Muscle layer of duodenum (tissue), 2 donors: Measurements from ENCODE around the gene TCF23.
"Not testable (repeated sequence)": the region's sequence is repeated elsewhere in the genome, so short reads cannot be mapped to it uniquely, and the experiment has no call there.

Experiments used
- H3K27ac ChIP-seq: one replicate; pipeline ENCODE4 v1.7.0; 2013; ENCODE audit warnings: mild to moderate bottlenecking, low read length
- H3K27me3 ChIP-seq: one replicate; pipeline ENCODE4 v1.7.0; 2013; ENCODE audit warnings: low read depth, mild to moderate bottlenecking, control low read depth, low read length
- H3K36me3 ChIP-seq, 2 donors: one replicate each; pipeline ENCODE4 v1.7.0; 2013; ENCODE audit warnings: low read length in 2 of 2, control low read depth in 1 of 2, mild to moderate bottlenecking in 1 of 2; ENCODE audit not compliant: insufficient read depth in 2 of 2, control insufficient read depth in 1 of 2
- H3K4me1 ChIP-seq, 2 donors: one replicate each; pipeline ENCODE4 v1.7.0; 2013; ENCODE audit warnings: low read length in 2 of 2, mild to moderate bottlenecking in 2 of 2, control low read depth in 1 of 2, moderate library complexity in 1 of 2; ENCODE audit not compliant: insufficient read depth in 2 of 2, control insufficient read depth in 1 of 2
- H3K4me3 ChIP-seq, 2 donors: one replicate each; pipeline ENCODE4 v1.7.0; 2013; ENCODE audit warnings: low read length in 2 of 2, low read depth in 1 of 2, mild to moderate bottlenecking in 1 of 2
- H3K9me3 ChIP-seq, 2 donors: one replicate each; pipeline ENCODE4 v1.7.0; 2013; ENCODE audit warnings: low read length in 2 of 2, control low read depth in 1 of 2, mild to moderate bottlenecking in 1 of 2; ENCODE audit not compliant: control insufficient read depth in 1 of 2
- donor health status: healthy.

The TCF23 gene

GRCh38 chr2:27118525-27119329 lies 30.1 kb upstream of the TCF23 start, which contains the start of gene CGREF1:
Gene CGREF1, minus strand, starts transcription at chr2:27119128. Its CDS starts 14,762 bp downstream, at chr2:27104366.
- H3K9me3 ChIP-seq = no peaks in the 10 kb centered on the region
- no peak within 1 kb of the TSS for H3K27ac ChIP-seq
- peak within 1 kb of the TSS; percentile 33 to 52 for H3K4me3 ChIP-seq
- peaks cover 5 to 9% of the 10 kb centered on the region in 2 donors for H3K4me1 ChIP-seq
- peaks cover 18% of the 10 kb centered on the region for H3K27me3 ChIP-seq
- no peaks in the 10 kb centered on the region for H3K36me3 ChIP-seq

- Histone ChIP-seq H3K27me3 (peaks cover 18% of the 10 kb centered on the region), H3K4me3 (peak overlapping the region in 1 of 2 donors; percentile 52)
- H3K9me3 ChIP-seq, H3K36me3 ChIP-seq, H3K27ac ChIP-seq, H3K4me1 ChIP-seq: not testable (repeated sequence)
Measured at GRCh38 chr2:27119330-27119670, 29.5 kb upstream of the TCF23 start.

- Histone ChIP-seq H3K27ac (no peak overlapping the region), H3K36me3 (no peaks in the 10 kb centered on the region), H3K27me3 (peaks cover 18% of the 10 kb centered on the region), H3K4me1 (peaks cover 5 to 9% of the 10 kb centered on the region in 2 donors), H3K9me3 (no peaks in the 10 kb centered on the region), H3K4me3 (no peak overlapping the region)
Measured at GRCh38 chr2:27121906-27122305, 26.9 kb upstream of the TCF23 start.

- H3K36me3 ChIP-seq = no peaks in the 10 kb centered on the region
- no peak overlapping the region for H3K27ac ChIP-seq
- H3K27me3 ChIP-seq = peaks cover 10% of the 10 kb centered on the region
- H3K4me1 ChIP-seq = peaks cover 5 to 9% of the 10 kb centered on the region in 2 donors
- H3K9me3 ChIP-seq = no peaks in the 10 kb centered on the region
- peak overlapping the region; percentile 75 to 89 for H3K4me3 ChIP-seq
Measured at GRCh38 chr2:27122791-27123190, 26.0 kb upstream of the TCF23 start.

GRCh38 chr2:27123302-27124150 lies 25.3 kb upstream of the TCF23 start, which contains the start of gene ABHD1:
Gene ABHD1, plus strand, starts transcription at chr2:27123815. Its CDS starts 134 bp downstream, at chr2:27123949.
- peaks cover 4% of the 10 kb centered on the region for H3K27me3 ChIP-seq
- H3K36me3 ChIP-seq = no peaks in the 10 kb centered on the region
- peak within 1 kb of the TSS; percentile 75 to 89 for H3K4me3 ChIP-seq
- no peaks in the 10 kb centered on the region for H3K9me3 ChIP-seq
- peaks cover 4 to 5% of the 10 kb centered on the region in 2 donors for H3K4me1 ChIP-seq
- no peak within 1 kb of the TSS for H3K27ac ChIP-seq

GRCh38 chr2:27125104-27125503 lies 23.7 kb upstream of the TCF23 start:
- Histone ChIP-seq H3K4me1 (peaks cover 3 to 5% of the 10 kb centered on the region in 2 donors), H3K9me3 (no peaks in the 10 kb centered on the region), H3K27ac (no peak overlapping the region), H3K36me3 (peaks cover 4 to 9% of the 10 kb centered on the region in 2 donors), H3K27me3 (no peaks in the 10 kb centered on the region), H3K4me3 (no peak overlapping the region)

- no peak overlapping the region for H3K27ac ChIP-seq
- no peaks in the 10 kb centered on the region for H3K27me3 ChIP-seq
- peaks cover 3 to 5% of the 10 kb centered on the region in 2 donors for H3K4me1 ChIP-seq
- no peak overlapping the region for H3K4me3 ChIP-seq
- H3K36me3 ChIP-seq = peaks cover 14 to 21% of the 10 kb centered on the region in 2 donors
- H3K9me3 ChIP-seq = no peaks in the 10 kb centered on the region
Measured at GRCh38 chr2:27126252-27126710, 22.5 kb upstream of the TCF23 start.

GRCh38 chr2:27127883-27128667 lies 20.7 kb upstream of the TCF23 start:
- H3K4me3 ChIP-seq = no peak overlapping the region
- H3K9me3 ChIP-seq = no peaks in the 10 kb centered on the region
- peaks cover 10% of the 10 kb centered on the region in 2 donors for H3K4me1 ChIP-seq
- H3K27me3 ChIP-seq = no peaks in the 10 kb centered on the region
- H3K27ac ChIP-seq = no peak overlapping the region
- H3K36me3 ChIP-seq = peaks cover 22 to 34% of the 10 kb centered on the region in 2 donors

- no peak overlapping the region for H3K27ac ChIP-seq
Measured at GRCh38 chr2:27128668-27129571, 19.9 kb upstream of the TCF23 start.

GRCh38 chr2:27130396-27130795 lies 18.4 kb upstream of the TCF23 start:
- Histone ChIP-seq H3K36me3 (peaks cover 22 to 34% of the 10 kb centered on the region in 2 donors), H3K4me3 (no peak overlapping the region), H3K27me3 (no peaks in the 10 kb centered on the region), H3K9me3 (no peaks in the 10 kb centered on the region), H3K4me1 (peaks cover 13 to 18% of the 10 kb centered on the region in 2 donors), H3K27ac (no peak overlapping the region)

More at GRCh38 chr2:27128668-27129571, 19.9 kb upstream of the TCF23 start:
- no peaks in the 10 kb centered on the region for H3K9me3 ChIP-seq
- no peak overlapping the region for H3K4me3 ChIP-seq
- H3K27me3 ChIP-seq = no peaks in the 10 kb centered on the region
- H3K36me3 ChIP-seq = peaks cover 22 to 34% of the 10 kb centered on the region in 2 donors
- H3K4me1 ChIP-seq = peaks cover 13 to 18% of the 10 kb centered on the region in 2 donors
